Stimulated activated CD8-positive, alpha-beta memory T cell treated with anti-CD3 and anti-CD28 coated beads, Interleukin-4, amount 100 ng/mL, for 48 hours (primary cell): ENCODE data around the gene RAB31.

ENCODE experiments used
- DNase-seq: peaks from one replicate; pipeline ENCODE4 v3.0.0-alpha.2; 2020

RAB31 gene

DNA sequence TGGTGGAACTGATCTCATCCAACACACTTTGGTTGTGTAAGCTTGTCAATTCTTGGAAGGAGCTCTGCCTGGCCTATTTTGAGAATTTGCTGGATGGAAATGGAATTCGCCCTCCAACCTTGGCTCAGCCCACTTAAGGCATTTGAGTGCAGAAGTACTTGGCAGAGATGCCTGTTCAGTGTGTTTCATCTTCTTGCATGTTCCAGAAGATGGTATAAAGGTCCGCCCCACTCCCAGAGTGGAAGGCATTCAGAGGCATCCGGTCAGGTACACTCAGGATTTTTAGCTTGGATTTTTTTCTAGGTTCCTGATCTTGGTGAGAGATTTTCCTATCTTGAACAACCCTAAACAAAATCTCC lies 116.4 kb downstream of the RAB31 start:
- DNase-seq, result no peak

- no peak for DNase-seq
Observed at GRCh38 chr18:9824952-9825371, 116.9 kb downstream of the RAB31 start.

DNA sequence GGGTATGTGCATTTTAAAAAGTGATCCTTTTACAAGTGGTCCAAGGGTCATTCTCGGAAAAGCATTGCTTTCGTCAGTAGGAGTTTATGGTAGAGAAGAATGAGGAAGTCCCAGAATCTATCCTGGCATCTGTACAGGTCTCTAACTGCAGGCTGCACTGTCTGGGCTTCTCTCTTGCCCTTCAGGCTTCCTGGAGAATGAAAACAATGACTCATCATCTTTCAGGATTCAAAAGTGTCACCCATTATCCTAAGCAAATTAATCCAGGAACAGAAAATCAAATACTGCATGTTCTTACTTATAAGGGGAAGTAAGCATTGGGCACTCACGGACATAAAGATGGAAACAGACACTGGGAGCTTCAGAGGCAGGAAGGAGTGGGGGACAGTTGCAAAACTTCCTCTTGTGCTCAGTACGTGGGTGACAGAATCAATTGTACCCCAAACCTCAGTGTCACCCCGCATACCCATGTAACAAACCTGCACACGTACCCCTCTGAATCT lies 117.5 kb downstream of the RAB31 start:
- DNase-seq, result no peak

- no peak for DNase-seq
Observed at GRCh38 chr18:9826685-9827084, 118.6 kb downstream of the RAB31 start.

DNA sequence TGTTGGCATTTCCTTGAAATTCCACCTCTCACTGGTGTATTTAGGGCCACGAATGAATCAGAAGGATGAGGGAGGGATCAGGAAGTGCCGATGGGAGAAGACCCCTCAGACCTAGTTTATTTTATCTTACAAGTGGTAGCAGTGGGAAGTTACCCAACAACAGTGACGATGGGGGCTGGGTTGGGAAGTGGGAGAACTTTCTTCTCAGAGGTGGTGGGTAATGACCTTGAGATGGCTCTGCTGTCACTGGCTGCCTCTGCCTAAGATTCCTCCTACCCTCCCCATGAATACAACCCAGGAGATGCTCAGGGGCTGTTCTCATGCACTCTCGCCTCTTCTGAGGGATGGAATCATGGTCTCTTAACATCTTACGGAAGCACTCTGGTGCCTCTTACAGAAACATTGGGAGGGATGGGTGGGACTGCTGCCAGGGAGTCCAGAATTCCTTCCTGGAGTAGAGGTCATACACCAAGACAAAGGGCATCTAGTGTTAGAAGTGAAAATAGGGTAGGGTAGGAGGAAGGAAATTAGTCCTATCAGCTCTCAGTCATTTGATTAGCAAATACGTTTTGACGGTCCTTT lies 119.2 kb downstream of the RAB31 start:
- DNase-seq, result no peak

GRCh38 chr18:9827793-9828505 lies 119.8 kb downstream of the RAB31 start:
- DNase-seq, result no peak

- no peak for DNase-seq
Observed at GRCh38 chr18:9828506-9829396, 120.7 kb downstream of the RAB31 start.

DNA sequence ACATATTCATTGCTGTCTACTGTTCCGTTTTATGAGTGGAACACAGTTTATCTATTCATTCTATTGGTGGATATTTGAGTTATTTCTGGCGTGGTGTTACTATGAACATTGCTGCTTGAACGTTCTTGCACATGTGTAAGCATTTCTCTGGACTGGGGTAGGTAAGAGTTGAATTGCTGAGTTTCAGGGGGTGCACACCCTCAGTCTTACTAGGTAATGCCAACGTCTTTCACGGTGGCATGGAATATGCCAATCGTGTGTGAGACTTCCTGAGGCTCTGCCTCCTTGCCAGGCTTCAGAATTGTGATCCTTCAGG lies 121.3 kb downstream of the RAB31 start:
- no peak for DNase-seq

GRCh38 chr18:9831036-9831722 lies 123.1 kb downstream of the RAB31 start:
- no peak for DNase-seq

- DNase-seq, result no peak
Observed at GRCh38 chr18:9831723-9832199, 123.7 kb downstream of the RAB31 start.

DNA sequence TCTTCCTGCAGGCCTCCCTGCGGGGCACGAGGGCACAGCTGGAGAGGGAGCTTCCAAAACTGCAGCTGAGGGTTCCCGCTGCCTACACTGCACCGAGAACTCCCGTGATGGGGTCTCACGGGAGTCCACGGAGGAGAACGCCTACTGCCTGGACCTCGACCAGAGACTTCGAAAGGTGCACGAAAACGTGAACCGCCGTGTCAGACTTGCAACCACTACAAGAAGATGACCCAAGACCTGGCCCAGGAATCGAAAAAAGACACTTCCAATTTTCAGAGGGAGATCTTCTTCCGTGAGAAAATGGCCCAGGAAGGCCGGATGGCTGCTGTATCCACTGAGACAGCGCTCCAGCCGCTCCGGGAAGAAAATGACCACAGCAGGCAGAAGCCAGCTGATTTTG lies 124.8 kb downstream of the RAB31 start:
- DNase-seq, result no peak

DNA sequence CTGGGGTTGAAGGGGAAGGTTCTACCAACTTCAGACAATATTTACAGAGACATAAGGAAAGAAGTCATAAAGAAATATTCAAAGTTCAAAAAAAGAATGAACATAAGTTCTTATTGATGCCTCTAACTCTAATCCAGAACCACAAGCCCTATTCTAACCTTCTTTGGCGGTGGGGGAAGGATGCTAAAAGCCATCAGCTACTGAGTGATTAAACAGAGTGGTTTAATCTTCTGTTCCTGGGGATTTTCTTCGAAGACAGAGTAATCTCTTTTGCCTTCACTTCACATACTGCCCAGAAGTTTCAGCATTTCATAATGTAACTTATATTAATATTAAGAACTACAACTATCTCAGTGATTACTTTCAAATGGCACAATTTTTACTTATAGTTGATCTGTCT lies 126.5 kb downstream of the RAB31 start:
- no peak for DNase-seq

DNA sequence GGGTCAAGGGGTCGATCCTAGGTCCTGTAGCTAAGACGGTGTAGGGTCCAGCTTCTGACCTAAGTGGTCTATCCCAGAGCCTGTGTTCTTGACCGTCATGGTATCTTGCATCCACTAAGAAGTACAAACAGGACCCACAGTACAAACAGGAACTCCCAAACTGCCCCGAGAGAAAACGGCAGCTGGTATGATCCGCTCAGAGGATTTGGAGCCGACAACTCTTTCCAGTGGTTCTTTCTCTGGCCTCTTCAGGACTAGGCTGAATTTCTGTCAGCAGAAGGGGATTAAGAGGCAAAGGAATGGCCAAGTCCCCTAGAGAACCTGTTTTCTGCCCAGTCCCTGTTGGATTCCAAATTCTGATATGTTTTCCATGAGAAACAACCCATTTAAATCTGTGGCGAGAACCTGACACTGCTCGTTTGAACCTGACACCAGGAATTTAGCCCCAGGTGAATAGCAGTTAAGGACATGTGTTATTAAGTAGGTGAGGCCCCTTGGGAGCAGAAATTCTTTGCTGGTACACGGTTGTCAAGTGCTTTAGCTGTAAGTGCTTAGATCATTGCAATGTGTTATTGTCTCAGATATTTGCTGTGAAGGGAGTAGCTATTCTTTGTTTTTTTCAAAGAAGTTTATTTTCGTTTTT lies 127.1 kb downstream of the RAB31 start:
- no peak for DNase-seq

- DNase-seq, result no peak
Observed at GRCh38 chr18:9835825-9836224, 127.7 kb downstream of the RAB31 start.

DNA sequence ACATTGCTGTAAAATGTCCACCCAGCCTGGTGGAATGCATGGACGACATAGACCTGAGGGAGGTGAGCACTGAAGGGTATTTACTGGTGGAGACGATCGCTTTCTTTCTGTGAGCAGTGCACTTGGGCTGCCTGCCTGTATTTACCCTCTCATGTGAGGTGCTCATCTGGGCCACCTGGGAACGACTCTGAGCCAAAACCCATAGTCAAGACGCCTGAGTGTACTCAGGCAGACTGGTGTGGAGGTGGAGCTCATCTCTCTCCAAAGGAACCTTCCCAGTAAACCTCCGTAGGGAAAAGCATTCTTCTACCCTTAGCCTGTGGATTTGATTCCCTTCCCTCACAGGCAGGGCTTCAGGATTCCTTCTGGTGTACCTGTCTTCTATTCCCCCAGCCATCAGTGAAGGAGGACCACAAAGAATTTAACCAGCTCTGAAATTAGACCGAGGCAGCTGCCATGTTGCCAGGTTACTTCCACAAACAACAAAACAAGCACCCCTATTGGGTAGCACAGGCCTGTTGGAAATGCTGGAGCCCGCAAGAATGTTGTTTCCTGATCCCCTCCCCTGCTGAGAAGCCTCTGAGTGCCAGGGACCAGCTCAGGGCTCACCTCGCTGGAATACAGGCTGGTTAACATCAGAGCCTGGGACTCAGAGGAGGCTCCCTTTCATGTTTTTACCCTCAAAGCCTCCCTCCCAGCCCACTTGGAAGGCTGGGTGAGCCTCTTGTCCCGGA lies 130.2 kb downstream of the RAB31 start:
- DNase-seq, result no peak

- DNase-seq, result no peak
Observed at GRCh38 chr18:9839211-9839610, 131.1 kb downstream of the RAB31 start.

GRCh38 chr18:9839853-9840252 lies 131.8 kb downstream of the RAB31 start:
- DNase-seq, result no peak

GRCh38 chr18:9841752-9842151 lies 133.7 kb downstream of the RAB31 start:
- no peak for DNase-seq

GRCh38 chr18:9842448-9842847 lies 134.3 kb downstream of the RAB31 start:
- no peak for DNase-seq

- DNase-seq, result no peak
Observed at GRCh38 chr18:9845256-9845655, 137.2 kb downstream of the RAB31 start.

GRCh38 chr18:9846162-9846925 lies 138.2 kb downstream of the RAB31 start:
- DNase-seq, result no peak
